ENCODE measurements around the gene TMEM170A. TPM values are rescaled to one million over a fixed set of nuclear protein-coding genes. Genes with fewer than 3 reads are reported as not detected.
"Not testable (repeated sequence)": the region's sequence is repeated elsewhere in the genome, so short reads cannot be mapped to it uniquely, and the experiment has no call there.

TMEM170A gene
- 10 to 100 TPM in 7 of 8 experiments, 1 to 10 TPM in 1; 7.9 to 24.2 (median 17.1) TPM for total RNA-seq

- WGBS, 10 experiments, result 0% methylated on average over 3 to 14 of the region's 89 CpGs; no CpG with 5 or more reads in 7 of the 10 experiments
Measured at GRCh38 chr16:75464122-75464918, at the start of gene TMEM170A. Gene TMEM170A (minus strand): TSS chr16:75464689. CDS start chr16:75464600, 89 bp downstream.

GRCh38 chr16:75506574-75506973 is 42.1 kb upstream of the TMEM170A start:
- in situ Hi-C loops (cut with MboI; ENCODE audit: low pct_unique_long_range_greater_than_20kb in 2 of 9, low sequenced_read_pairs in 9 of 9, unreplicated experiment in 9 of 9), result loop anchor here in 1 of 9 experiments (25.0 kb wide), 1 partner anchor 256 kb away; no protein-coding TSS in a partner anchor
- Histone ChIP-seq H3K27ac (peak overlapping the region in 1 of 2 donors; percentile 37), H3K4me3 (no peak overlapping the region), H3K4me1 (replicated peaks in 1 of 2) (peaks cover 10 to 12% of the 10 kb centered on the region in 2 donors)
- WGBS, 10 experiments, result 5 to 77% (median 66%) methylated on average over 3 to 7 of the region's 7 CpGs
- peak in 7 of 8 experiments; percentile 21 to 95 (median 44) for ATAC-seq (replicated peaks in 6 of 8)

More at GRCh38 chr16:75464122-75464918, at the start of gene TMEM170A:
- in situ Hi-C loops (cut with MboI; ENCODE audit: low pct_unique_long_range_greater_than_20kb in 2 of 9, low sequenced_read_pairs in 9 of 9, unreplicated experiment in 9 of 9), result loop anchor here in 2 of 9 experiments (25.0 kb wide), 2 partner anchors 148 to 298 kb away; partner anchors contain the start of gene ADAT1 (in 1 of the 2)
- H3K4me1 ChIP-seq (replicated peaks in 1 of 2), result peaks cover 7 to 13% of the 10 kb centered on the region in 2 donors
- peak within 1 kb of the TSS; percentile 56 to 92 (median 79) for H3K4me3 ChIP-seq
- H3K27ac ChIP-seq, result peak within 1 kb of the TSS; percentile 80 to 89
- ATAC-seq (replicated peaks in 6 of 8), result peak; percentile 91 to 97 (median 95)

GRCh38 chr16:75506107-75506506 is 41.6 kb upstream of the TMEM170A start:
- Histone ChIP-seq H3K27ac (no peak overlapping the region), H3K4me1 (replicated peaks in 1 of 2) (peaks cover 10 to 12% of the 10 kb centered on the region in 2 donors), H3K4me3 (no peak overlapping the region)
- peak in 4 of 8 experiments; percentile 8 to 46 (median 29) for ATAC-seq (replicated peaks in 6 of 8)
- WGBS, 10 experiments, result 0 to 100% (median 74%) methylated on average over 1 to 3 of the region's 3 CpGs; no CpG with 5 or more reads in 2 of the 10 experiments
- in situ Hi-C loops (cut with MboI; ENCODE audit: low pct_unique_long_range_greater_than_20kb in 2 of 9, low sequenced_read_pairs in 9 of 9, unreplicated experiment in 9 of 9), result loop anchor here in 1 of 9 experiments (25.0 kb wide), 1 partner anchor 256 kb away; no protein-coding TSS in a partner anchor

GRCh38 chr16:75503801-75504200 is 39.3 kb upstream of the TMEM170A start:
- in situ Hi-C loops (cut with MboI; ENCODE audit: low pct_unique_long_range_greater_than_20kb in 2 of 9, low sequenced_read_pairs in 9 of 9, unreplicated experiment in 9 of 9), result loop anchor here in 1 of 9 experiments (25.0 kb wide), 1 partner anchor 258 kb away; no protein-coding TSS in a partner anchor
- Histone ChIP-seq H3K4me3 (no peak overlapping the region), H3K27ac (no peak overlapping the region), H3K4me1 (replicated peaks in 1 of 2) (peaks cover 10 to 12% of the 10 kb centered on the region in 2 donors)
- no peak for ATAC-seq (replicated peaks in 6 of 8)
- WGBS, 10 experiments, result 80 to 86% methylated on average over 1 of the region's 1 CpG; no CpG with 5 or more reads in 8 of the 10 experiments

- peaks cover 12 to 14% of the 10 kb centered on the region in 2 donors for H3K4me1 ChIP-seq (replicated peaks in 1 of 2)
- no peak overlapping the region for H3K4me3 ChIP-seq
- no peak overlapping the region for H3K27ac ChIP-seq
- in situ Hi-C loops (cut with MboI; ENCODE audit: low pct_unique_long_range_greater_than_20kb in 2 of 9, low sequenced_read_pairs in 9 of 9, unreplicated experiment in 9 of 9), result loop anchor here in 1 of 9 experiments (25.0 kb wide), 1 partner anchor 259 kb away; no protein-coding TSS in a partner anchor
- WGBS, 10 experiments, result 75 to 100% (median 93%) methylated on average over 1 to 3 of the region's 4 CpGs; no CpG with 5 or more reads in 3 of the 10 experiments
- ATAC-seq (replicated peaks in 6 of 8), result no peak
Measured at GRCh38 chr16:75502916-75503605, 38.6 kb upstream of the TMEM170A start.

GRCh38 chr16:75501820-75502219 is 37.3 kb upstream of the TMEM170A start:
- 27 to 96% (median 82%) methylated on average over 2 to 5 of the region's 6 CpGs for WGBS, 10 experiments
- ATAC-seq (replicated peaks in 6 of 8), result peak in 2 of 8 experiments; percentile 51 to 74
- H3K4me1 ChIP-seq (replicated peaks in 1 of 2), result peaks cover 12 to 13% of the 10 kb centered on the region in 2 donors
- not testable (repeated sequence) for H3K4me3 ChIP-seq, H3K27ac ChIP-seq
- in situ Hi-C loops (cut with MboI; ENCODE audit: low pct_unique_long_range_greater_than_20kb in 2 of 9, low sequenced_read_pairs in 9 of 9, unreplicated experiment in 9 of 9), result loop anchor here in 1 of 9 experiments (25.0 kb wide), 1 partner anchor 260 kb away; no protein-coding TSS in a partner anchor

- ATAC-seq (replicated peaks in 6 of 8), result no peak
- no peak overlapping the region for H3K27ac ChIP-seq
- H3K4me1 ChIP-seq (replicated peaks in 1 of 2), result peaks cover 9 to 10% of the 10 kb centered on the region in 2 donors
- WGBS, 10 experiments, result 58 to 91% (median 77%) methylated on average over 3 to 5 of the region's 5 CpGs; no CpG with 5 or more reads in 3 of the 10 experiments
- H3K4me3 ChIP-seq, result no peak overlapping the region
- in situ Hi-C loops (cut with MboI; ENCODE audit: low pct_unique_long_range_greater_than_20kb in 2 of 9, low sequenced_read_pairs in 9 of 9, unreplicated experiment in 9 of 9), result loop anchor here in 1 of 9 experiments (25.0 kb wide), 1 partner anchor 261 kb away; no protein-coding TSS in a partner anchor
Measured at GRCh38 chr16:75501359-75501758, 36.9 kb upstream of the TMEM170A start.

- no CpG with 5 or more reads among the region's 13 CpGs for WGBS, 10 experiments
- H3K27ac ChIP-seq, result not testable (repeated sequence)
- peak in 6 of 8 experiments; percentile 31 to 84 (median 73) for ATAC-seq (replicated peaks in 6 of 8)
Measured at GRCh38 chr16:75498605-75499322, 34.3 kb upstream of the TMEM170A start.

GRCh38 chr16:75497558-75497957 is 33.1 kb upstream of the TMEM170A start:
- Histone ChIP-seq H3K27ac (no peak overlapping the region), H3K4me3 (no peak overlapping the region), H3K4me1 (replicated peaks in 1 of 2) (peaks cover 0 to 5% of the 10 kb centered on the region in 2 donors)
- in situ Hi-C loops (cut with MboI; ENCODE audit: low pct_unique_long_range_greater_than_20kb in 2 of 9, low sequenced_read_pairs in 9 of 9, unreplicated experiment in 9 of 9), result loop anchor here in 1 of 9 experiments (25.0 kb wide), 1 partner anchor 265 kb away; no protein-coding TSS in a partner anchor
- no peak for ATAC-seq (replicated peaks in 6 of 8)
- 0 to 89% (median 67%) methylated on average over 1 to 4 of the region's 4 CpGs for WGBS, 10 experiments

More at GRCh38 chr16:75498605-75499322, 34.3 kb upstream of the TMEM170A start:
- in situ Hi-C loops (cut with MboI; ENCODE audit: low pct_unique_long_range_greater_than_20kb in 2 of 9, low sequenced_read_pairs in 9 of 9, unreplicated experiment in 9 of 9), result loop anchor here in 1 of 9 experiments (25.0 kb wide), 1 partner anchor 264 kb away; no protein-coding TSS in a partner anchor
- H3K4me3 ChIP-seq; H3K4me1 ChIP-seq (replicated peaks in 1 of 2): not testable (repeated sequence)

- ATAC-seq (replicated peaks in 6 of 8), result peak; percentile 32 to 90 (median 66)
- Histone ChIP-seq H3K27ac (no peak within 1 kb of the TSS), H3K4me3 (peak within 1 kb of the TSS; percentile 20 to 39 (median 33)), H3K4me1 (replicated peaks in 1 of 2) (peaks cover 0 to 5% of the 10 kb centered on the region in 2 donors)
- in situ Hi-C loops (cut with MboI; ENCODE audit: low pct_unique_long_range_greater_than_20kb in 2 of 9, low sequenced_read_pairs in 9 of 9, unreplicated experiment in 9 of 9), result loop anchor here in 1 of 9 experiments (25.0 kb wide), 1 partner anchor 267 kb away; no protein-coding TSS in a partner anchor
- 0 to 10% (median 0%) methylated on average over 1 to 2 of the region's 43 CpGs; no CpG with 5 or more reads in 5 of the 10 experiments for WGBS, 10 experiments
Measured at GRCh38 chr16:75495076-75495674, 30.7 kb upstream of the TMEM170A start, which contains the start of gene CHST6. Gene CHST6 (minus strand): TSS chr16:75495441. CDS start chr16:75479828, 15,613 bp downstream.

GRCh38 chr16:75494661-75495075 is 30.2 kb upstream of the TMEM170A start:
- H3K27ac ChIP-seq, result no peak overlapping the region
- in situ Hi-C loops (cut with MboI; ENCODE audit: low pct_unique_long_range_greater_than_20kb in 2 of 9, low sequenced_read_pairs in 9 of 9, unreplicated experiment in 9 of 9), result loop anchor here in 1 of 9 experiments (25.0 kb wide), 1 partner anchor 268 kb away; no protein-coding TSS in a partner anchor
- peak overlapping the region; percentile 20 to 39 (median 33) for H3K4me3 ChIP-seq
- peaks cover 0 to 5% of the 10 kb centered on the region in 2 donors for H3K4me1 ChIP-seq (replicated peaks in 1 of 2)
- peak in 6 of 8 experiments; percentile 16 to 55 (median 36) for ATAC-seq (replicated peaks in 6 of 8)
- 0 to 10% (median 0%) methylated on average over 1 to 2 of the region's 26 CpGs; no CpG with 5 or more reads in 7 of the 10 experiments for WGBS, 10 experiments
